GM21423 (cell line): Measurements from ENCODE around the gene ANAPC2.

Source experiments
- ATAC-seq: cut with Tn5 transposase; IDR thresholded peaks from one replicate; pipeline ENCODE4 v1.9.1; 2021; ENCODE audit warnings: mild to moderate bottlenecking, moderate library complexity; ENCODE audit not compliant: unreplicated experiment

The ANAPC2 gene

DNA sequence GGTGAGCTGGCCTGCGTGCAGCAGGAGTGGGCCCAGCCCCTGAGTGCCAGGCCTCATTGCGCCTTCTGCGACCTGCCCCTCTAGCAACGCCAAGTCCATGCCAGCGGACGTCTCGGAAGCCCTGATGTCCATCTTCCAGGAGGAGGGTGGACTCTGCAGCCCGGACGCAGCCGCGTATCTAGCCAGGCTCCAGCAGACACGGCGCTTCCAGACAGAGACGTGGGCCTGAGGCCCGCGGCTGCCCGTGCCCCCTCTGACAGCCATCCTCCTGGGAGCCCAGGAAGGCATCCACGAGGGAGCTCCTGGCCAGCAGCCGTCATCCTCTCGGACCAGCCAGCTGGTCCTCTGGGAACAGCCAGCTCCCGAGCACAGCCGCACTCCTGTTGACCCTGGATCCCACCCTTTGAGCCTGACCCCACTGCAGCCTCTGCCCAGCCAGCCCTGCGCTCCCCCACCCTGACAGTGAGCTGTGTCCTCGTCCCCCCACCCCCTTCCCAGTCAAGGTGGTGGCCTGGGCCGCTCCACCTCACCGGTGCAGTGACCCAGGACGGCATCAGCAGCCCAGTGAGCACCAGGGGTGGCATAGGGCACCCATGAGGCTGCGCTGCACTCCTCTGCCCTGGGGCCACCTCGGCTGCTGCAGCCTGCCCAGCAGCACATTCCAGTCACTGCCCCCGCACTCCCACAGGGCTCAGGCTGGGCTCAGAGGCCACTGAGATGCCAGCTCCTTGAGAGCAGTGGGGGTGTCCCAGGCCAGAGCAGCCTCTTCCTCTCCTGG, 28.0 kb upstream of the ANAPC2 start:
- no peak for ATAC-seq

DNA sequence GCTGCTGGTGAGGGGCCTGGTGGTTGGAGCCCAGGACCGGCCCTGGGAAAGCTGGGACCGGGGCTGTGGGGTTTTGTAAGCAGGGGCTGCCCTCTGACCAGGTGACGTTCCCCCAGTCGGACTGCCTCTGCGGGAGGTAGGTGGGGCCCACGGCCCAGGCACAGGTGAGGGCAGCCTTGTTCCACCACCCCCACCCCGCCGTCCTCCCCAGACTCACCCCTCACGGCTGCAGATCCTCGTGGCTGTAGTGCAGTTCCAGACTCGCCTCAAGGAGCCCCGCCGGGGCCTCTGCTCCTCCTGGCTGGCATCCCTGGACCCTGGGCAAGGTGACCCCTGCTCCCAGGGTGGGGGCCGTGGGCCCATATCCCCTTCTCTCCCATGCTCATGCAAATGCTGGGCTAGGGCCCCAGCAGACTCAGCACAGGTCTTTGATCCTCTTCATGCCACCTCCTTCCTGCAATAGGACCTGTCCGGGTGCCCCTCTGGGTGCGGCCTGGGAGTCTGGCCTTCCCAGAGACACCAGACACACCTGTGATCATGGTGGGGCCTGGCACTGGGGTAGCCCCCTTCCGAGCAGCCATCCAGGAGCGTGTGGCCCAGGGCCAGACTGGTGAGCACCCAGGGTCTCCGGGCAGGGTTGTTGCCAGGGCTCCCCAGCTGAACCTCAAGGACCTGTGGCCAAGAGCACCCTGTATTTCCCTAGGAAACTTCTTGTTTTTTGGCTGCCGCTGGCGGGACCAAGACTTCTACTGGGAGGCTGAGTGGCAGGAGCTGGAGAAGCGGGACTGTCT, 27.0 kb upstream of the ANAPC2 start:
- no peak for ATAC-seq

DNA sequence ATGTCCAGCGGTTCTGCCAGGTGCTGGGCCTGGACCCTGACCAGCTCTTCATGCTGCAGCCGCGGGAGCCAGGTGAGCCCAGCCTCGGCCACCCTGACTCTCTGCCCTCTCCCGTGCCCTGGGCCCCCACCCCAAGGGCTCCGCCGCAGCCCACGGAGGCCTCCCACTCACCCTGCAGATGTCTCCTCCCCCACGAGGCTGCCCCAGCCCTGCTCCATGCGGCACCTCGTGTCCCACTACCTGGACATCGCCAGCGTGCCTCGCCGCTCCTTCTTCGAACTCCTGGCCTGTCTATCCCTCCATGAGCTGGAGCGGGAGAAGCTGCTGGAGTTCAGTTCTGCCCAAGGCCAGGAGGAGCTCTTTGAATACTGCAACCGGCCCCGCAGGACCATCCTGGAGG, 26.3 kb upstream of the ANAPC2 start:
- no peak for ATAC-seq

DNA sequence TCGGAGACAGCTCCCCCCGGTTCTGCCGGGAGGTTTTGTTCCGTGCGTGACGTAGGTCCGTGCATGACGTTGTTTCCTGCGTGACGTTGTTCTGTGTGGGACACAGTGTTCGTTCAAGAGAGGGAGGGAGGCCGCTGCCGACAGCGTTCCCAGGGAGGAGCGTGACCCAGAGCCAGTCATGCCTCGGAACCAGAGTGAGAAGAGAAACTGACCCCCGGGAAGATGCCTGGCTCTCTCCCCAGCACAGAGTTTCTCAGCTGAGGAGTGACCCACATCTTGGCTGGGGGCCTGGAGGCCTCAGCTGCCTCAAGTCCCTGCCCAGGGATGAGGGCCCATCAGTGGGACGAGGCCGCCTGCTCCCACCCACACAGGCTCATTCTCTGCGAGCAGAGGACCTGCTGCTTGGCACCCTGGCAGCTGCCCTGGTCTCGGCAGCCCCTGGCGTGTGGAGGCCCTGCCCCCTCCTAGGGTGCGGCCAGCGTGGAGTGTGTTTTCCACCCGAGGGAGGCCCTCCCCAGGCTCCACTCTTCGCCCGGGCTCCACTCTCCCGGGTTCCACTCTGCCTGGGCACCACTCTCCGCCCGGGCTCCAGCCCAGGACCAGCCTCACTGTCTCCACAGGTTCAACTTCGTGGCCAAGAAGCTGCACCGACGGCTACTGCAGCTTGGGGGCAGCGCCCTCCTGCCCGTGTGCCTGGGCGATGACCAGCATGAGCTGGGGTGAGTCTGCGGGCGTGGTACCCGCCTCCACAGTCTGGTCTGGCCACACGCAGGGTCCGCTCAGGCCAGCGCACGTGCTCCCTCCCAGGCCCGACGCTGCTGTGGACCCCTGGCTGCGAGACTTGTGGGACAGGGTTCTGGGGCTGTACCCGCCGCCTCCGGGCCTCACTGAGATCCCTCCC, 25.1 kb upstream of the ANAPC2 start:
- ATAC-seq: no peak

DNA sequence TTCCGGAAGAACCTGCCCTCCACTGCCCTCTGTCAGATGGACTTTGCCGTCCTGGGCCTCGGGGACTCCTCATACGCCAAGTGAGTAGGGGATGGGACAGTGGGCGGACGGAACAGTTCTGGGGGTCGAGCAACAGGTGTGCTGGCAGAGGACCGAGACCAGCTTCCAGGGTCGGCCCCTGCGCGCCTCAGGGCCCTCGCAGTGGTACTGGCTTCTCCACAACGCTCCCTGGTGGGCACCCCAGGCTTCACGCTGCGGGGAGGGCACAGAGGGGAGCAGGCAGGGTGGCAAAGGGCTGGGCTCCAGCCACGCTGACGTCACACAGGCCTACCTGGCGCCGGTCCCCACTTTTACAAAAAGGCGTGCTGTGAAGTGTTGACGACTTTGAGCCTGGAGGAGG, 24.2 kb upstream of the ANAPC2 start:
- no peak for ATAC-seq

DNA sequence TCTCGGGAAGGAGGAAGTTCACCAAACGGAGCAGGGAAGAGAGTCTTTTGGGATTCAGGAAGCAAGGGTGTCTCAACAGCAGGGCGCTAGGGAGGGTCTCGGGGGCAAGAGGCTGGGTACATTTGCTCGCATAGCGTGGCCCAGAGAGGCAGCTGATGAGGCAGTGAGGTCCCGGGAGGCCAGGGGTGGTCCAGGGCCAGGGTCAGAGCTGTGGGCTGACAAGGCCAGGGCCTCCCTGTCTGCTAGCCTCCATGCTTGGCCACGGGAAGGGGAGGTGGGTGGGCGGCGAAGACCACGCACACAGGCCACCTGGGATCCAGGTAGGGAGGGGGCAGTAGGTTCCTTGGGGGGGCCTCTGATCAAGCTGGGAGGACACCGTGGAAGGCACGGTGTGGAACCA, 23.2 kb upstream of the ANAPC2 start:
- ATAC-seq: no peak

DNA sequence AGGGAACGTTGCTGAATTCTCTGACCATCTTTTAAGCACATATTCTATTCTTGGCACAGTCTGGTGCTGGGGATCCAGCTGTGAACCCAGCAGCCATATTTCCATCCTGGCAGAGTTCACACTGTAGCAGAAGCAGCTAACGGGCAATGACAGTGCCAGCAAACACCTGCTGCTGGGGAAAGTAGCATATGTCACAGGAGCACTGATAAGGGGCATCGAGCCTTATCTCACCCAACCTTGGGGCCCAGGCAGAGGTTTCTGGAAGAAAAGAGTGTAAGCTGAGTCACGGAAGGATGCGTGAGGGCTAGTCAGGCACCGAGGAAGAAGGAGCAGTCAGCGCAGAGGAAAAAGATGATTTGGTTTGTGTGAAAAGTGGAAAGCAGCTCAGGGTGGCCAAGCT, 18.2 kb upstream of the ANAPC2 start:
- no peak for ATAC-seq

DNA sequence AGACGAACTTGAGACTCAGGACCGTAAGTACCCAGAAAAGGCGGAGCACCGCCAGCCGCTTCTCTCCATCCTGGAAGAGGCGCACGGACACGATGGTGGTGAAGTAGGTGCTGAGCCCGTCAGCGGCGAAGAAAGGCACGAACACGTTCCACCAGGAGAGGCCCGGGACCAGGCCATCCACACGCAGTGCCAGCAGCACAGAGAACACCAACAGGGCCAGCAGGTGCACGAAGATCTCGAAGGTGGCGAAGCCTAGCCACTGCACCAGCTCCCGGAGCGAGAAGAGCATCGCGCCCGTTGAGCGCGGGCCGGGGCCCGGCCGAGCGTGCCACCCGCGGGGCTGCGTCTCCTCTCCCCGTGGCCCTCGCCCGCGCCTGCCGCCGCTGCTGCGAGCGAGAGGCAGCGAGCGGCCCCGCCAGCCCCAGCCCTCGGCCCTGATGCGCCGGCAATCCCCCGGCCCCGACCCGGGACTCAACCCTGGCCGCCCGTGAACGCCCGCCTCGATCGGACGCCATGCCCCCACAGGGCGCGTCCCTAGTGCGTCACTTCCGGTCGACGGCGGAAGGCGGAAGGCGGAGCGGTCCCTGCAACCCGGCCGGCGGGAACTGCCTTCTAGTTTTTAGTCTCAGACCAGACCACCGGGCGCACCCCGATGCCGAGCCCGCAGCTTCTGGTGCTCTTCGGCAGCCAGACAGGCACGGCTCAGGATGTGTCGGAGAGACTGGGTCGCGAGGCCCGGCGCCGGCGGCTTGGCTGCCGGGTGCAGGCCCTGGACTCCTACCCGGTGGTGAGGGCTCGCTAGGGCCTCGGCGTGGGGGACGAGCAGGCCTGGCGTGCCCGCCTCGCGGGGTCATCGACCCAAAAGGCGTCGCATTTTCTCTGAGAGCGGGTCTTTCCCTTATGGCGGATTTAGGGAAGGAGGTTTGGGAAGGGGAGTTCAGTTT, 17.0 kb upstream of the ANAPC2 start, which contains the start of the genes NDOR1 and TMEM203:
Gene NDOR1, plus strand, starts transcription at position 575 of the 944 bp plus-strand sequence. Its CDS starts 78 bp downstream, at position 653.
Gene TMEM203, minus strand, starts transcription at position 523 of the 944 bp plus-strand sequence. Its CDS starts 234 bp downstream, at position 289.
- ATAC-seq: peak; percentile 39

DNA sequence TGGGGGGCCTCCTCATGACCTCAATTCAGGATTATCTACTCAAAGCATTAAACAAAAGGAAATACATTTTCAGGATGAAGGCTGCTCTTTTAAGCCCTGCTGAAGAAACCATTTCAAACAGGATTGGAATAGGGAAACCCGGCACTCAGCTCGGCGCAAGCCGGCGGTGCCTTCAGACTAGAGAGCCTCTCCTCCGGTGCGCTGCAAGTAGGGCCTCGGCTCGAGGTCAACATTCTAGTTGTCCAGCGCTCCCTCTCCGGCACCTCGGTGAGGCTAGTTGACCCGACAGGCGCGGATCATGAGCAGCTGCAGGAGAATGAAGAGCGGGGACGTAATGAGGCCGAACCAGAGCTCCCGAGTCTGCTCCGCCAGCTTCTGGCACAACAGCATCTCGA, 16.4 kb upstream of the ANAPC2 start:
- no peak for ATAC-seq

DNA sequence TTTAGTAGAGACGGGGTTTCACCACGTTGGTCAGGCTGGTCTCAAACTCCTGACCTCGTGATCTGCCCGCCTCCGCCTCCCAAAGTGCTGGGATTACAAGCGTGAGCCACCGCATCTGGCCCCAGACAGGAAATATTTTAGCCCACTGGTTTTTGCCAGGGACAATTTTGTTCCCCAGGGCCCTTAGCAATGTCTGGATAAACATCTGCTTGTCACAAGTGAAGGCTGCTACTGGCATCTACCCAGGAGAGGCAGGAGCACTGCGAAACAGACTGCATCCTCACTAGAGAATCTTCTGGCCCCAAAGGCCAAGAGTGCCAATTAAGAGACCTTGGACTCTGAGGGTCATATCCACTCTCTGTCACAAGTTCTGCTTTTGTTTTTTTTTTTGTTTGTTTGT, 14.6 kb upstream of the ANAPC2 start:
- no peak for ATAC-seq

DNA sequence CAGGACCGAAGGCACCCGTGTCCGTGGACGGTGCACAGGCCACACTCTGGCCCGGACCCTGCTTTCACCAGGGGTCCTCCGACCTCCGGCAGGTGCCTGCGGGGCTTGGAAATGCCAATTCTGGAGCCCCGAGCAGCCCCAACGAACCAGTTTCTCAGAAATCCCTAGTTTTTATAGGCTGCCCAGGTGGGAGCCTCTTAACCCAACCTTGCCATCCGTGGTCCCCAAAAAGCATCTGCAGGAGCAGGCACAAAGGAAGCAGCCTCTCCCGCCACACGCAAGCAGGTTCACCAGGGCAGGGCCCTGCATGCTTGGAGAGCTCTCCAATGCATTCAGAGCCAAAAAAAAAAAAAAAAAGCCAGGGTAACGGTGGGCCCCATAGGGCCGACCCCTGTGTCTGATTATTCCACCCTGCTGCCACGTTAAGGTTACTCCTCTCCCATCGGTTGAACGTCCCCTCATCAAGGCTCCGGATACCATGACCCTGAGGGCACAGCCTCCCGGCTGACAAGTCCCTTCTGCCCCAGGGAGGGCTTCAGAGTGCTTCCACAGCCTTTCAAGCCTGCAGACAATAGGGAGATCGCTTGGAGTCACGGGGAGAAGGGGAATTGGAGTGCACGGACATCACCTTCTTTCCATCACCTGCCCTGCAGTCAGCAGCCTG, 13.0 kb upstream of the ANAPC2 start:
- no peak for ATAC-seq

DNA sequence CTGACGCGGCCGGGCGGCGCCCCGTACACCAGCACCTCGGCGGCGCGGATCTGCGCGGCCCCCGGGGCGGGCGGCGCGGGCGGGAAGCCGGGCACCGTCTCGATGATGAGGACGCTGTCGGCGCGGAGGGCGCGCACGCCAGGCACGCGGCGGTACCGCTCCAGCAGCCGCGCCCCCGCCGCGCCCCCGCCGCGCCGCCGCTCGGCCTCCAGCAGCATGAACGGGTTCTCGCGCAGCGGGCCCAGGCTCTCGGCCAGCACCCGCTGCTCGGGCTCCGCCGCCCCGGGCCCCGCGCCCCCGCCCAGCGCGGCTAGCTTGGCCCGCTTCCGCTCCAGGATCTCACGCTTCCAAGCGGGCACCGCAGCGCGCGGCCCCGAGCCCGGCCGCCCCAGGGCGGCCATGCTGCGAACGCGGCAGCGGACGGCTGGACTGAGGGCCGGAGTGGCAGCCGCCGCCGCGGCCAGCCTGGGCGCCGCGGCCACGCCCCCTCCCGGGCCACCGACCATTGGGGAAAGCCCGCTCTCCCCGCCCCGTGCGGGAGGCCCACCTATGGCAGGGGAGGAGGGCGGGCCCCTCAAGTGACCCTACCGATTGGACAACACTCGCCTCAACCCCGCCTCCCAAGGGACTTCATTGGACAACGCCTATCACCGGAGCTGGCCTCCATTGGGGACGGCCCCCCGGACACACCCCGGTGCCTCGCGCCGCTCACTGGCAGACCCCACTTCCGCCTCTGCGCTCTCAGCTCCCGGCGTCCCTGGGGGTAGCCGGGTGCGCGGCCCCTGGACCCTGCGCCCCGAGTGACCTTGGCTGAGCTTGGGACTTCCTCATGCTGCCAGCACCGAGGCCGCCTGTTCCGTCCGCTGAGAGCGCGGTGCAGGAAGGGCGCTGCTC, 12.2 kb upstream of the ANAPC2 start, which contains the start of gene TPRN:
Gene TPRN, minus strand, starts transcription at position 431 of the 894 bp plus-strand sequence. Its CDS starts 30 bp downstream, at position 401.
- peak; percentile 82 for ATAC-seq

DNA sequence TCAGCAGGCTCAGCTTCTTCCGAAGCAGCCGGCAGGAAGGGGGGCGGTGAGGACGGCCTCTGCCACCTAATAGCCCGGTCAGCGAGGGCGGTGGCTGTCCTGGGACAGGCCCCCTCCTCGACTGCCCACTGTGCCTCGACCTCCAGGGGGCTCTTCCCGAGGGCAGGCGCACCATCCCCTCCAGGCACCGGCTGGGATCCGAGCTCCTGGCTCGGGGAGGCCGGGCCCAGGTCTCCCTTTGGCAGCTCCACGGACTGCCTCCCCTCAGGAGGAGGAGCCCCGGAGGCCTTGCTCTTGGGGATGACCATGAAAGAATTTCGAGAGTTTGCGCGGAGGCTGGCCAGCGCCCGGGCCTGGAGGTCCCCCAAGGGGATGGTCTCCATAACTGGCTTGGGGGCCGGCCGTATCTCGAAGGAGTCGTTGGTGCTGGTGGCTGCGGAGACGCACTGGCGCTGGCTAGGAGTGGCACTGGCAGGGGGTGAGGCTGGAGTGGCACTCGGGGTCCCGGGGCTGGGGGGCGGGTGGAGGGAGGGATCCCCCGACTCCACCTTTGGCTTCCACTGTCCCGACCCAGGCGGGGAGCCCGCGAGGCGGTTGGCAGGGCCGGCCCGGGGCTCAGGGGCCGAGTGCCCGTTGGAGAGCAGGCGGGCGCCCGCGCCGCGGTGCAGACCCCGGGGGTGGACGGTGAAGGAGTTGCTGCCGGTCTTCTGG, 11.2 kb upstream of the ANAPC2 start:
- ATAC-seq: no peak

DNA sequence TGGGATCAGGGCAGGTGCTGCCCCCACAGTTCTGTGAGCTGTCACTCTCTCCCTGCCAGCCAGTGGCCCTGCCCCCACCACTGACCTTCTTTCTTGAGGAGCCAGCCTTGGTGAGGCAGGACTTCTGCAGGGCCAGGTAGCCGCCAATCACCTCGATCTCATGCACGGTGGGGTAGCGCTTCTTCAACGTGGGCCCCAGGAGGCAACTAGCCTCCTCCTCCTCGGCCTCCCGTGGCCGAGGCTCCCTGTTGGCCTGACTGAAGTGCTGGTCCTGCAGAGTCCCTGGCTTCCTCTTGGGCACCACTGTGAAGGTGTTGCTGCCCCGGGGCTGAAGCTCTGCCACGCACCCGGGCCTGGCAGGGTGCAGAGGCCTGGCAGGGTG, 10.5 kb upstream of the ANAPC2 start:
- no peak for ATAC-seq

DNA sequence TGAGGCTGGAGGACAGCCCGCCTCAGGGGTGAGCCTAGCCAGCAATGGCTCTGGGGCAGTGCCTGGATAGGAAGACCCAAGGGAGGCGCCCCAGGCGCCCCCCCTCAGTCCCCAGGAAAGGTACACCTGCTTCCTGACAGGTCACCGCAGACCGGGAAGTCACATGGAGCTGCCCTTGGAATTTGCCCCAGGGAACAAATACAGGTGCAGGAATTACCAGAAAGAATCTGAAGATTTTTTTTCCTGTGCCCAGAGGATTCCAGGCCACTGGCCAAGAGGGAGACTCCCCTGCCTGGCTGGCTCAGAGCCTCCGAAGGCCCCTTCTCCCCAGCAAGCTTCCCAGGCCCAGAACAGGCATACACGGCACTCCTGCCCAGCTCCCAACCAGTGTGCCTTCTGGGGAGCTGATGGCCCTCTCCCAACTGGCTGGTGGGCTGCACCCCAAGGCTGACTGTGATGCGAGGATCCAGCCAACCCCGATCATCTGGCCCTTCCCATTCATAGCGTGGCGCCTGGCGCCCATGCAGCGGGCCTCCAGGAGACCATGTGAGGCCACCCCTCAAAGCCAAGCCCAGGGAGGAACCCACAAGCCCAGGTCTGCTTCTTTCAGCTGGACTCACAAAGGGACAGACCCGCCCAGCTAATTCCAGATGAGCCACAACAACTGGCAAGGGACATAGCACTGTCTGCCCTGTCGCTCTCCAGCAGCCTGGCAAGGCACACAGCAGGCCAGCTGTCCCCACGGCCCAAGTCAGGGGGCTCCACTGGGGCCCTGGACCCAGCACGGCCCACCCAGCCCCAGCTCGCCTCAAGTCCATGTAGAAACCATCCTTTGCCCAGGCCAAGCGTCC, 9.9 kb upstream of the ANAPC2 start:
- ATAC-seq: no peak

DNA sequence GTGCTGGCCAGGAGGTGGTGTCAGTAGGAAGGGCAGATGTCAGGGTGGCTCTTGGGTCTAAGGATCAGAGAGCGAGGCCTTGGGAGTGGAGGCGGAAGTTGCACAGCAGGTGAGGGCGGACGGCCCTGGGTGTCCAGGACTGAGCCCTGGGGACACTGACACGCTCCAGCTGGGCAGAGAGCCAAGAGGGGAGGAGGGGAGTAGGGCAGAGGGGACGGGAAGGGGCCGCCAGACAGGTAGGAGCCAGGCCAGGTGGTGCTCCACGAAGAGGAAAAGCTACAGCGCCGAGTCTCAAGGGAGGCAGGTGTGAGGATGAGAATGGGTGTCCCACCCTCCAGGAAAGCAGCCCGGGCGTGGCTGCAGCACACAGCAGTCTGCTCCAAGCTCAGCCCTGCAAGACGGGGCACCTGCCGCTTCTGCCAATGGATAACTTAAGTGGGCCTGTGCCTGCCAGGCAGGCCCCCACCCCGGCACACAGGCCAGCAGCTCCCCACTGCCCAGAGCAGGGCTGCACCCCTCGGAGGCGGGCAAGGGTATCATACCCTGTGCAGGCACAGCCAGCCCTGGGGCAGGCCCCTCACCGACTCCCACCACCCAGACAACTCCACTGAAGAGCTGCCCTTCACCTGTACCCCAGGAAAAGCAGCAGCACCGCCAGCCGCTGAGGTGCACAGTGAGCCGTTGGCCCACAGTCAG, 7.3 kb upstream of the ANAPC2 start:
- ATAC-seq: no peak
